HepG2 (cell line): Measurements from ENCODE around the gene JAKMIP2. TPM values are rescaled to one million over a fixed set of nuclear protein-coding genes. Genes with fewer than 3 reads are reported as not detected.
A peak's percentile ranks its signal among the peaks of the same experiment; 100 is the strongest.

Experiments
- CEBPB ChIP-seq: IDR thresholded peaks from 2 replicates; pipeline ENCODE4 v1.6.1; 2011; ENCODE audit warnings: low read depth, low read length, improper control_type of control experiment, borderline replicate concordance
- FOSL2 ChIP-seq: sonication (generic); formaldehyde crosslinking; IDR thresholded peaks from 2 replicates; pipeline ENCODE4 v1.4.0; 2020; ENCODE audit warnings: missing genetic modification reagents
- GABPB1 ChIP-seq: IDR thresholded peaks from 2 replicates; pipeline ENCODE4 v1.6.1; 2016; ENCODE audit warnings: mild to moderate bottlenecking, missing genetic modification reagents, moderate library complexity, missing compliant biosample characterization
- HOXA3 ChIP-seq: sonication (generic); formaldehyde crosslinking; IDR thresholded peaks from 2 replicates; pipeline ENCODE4 v1.5.0; 2020; ENCODE audit warnings: missing genetic modification reagents
- NFE2 ChIP-seq: sonication (generic); formaldehyde crosslinking; IDR thresholded peaks from 2 replicates; pipeline ENCODE4 v1.4.0; 2020; ENCODE audit warnings: missing genetic modification reagents
- NR2F6 ChIP-seq, 2 experiments: IDR thresholded peaks; 2 replicates each; pipeline ENCODE4 v1.6.1; 2016; ENCODE audit warnings: antibody characterized with exemption in 1 of 2, mild to moderate bottlenecking in 1 of 2
- PHF21A ChIP-seq: sonication (generic); formaldehyde crosslinking; IDR thresholded peaks from 2 replicates; pipeline ENCODE4 v1.5.0; 2020; ENCODE audit warnings: mild to moderate bottlenecking, missing genetic modification reagents
- POLR2AphosphoS5 ChIP-seq: IDR thresholded peaks from 2 replicates; pipeline ENCODE4 v1.6.1; 2012; ENCODE audit warnings: low read depth, low read length
- SYNCRIP ChIP-seq: fragments of 200-400 bp; formaldehyde crosslinking; IDR thresholded peaks from 2 replicates; pipeline ENCODE4 v1.6.1; 2018; ENCODE audit warnings: mild to moderate bottlenecking, low read depth, low read length; ENCODE audit not compliant: insufficient read depth
- ZFX ChIP-seq: sonication (generic); formaldehyde crosslinking; IDR thresholded peaks from 2 replicates; pipeline ENCODE4 v1.4.0; 2020; ENCODE audit warnings: mild to moderate bottlenecking, low read depth, missing genetic modification reagents, moderate library complexity
- ZNF367 ChIP-seq: sonication (generic); formaldehyde crosslinking; IDR thresholded peaks from 2 replicates; pipeline ENCODE4 v1.4.0; 2020; ENCODE audit warnings: missing genetic modification reagents, borderline replicate concordance
- ZSCAN30 ChIP-seq: sonication (generic); formaldehyde crosslinking; IDR thresholded peaks from 2 replicates; pipeline ENCODE4 v1.5.0; 2020; ENCODE audit warnings: mild to moderate bottlenecking, missing genetic modification reagents
- polyA plus RNA-seq, 8 experiments: library from polyadenylated mRNA; depleted of rRNA in 3 of 8; stranded (reverse) in 7 of 8; unstranded in 1 of 8; fragments of >200 nt; fragmentation: Illumina TruSeq in 4 of 8; extraction: Trizol in 4 of 8; gene quantifications; 2 replicates each; pipeline versions ENCODE4 v1.2.1 to v1.2.3, GENCODE V29; 2011 to 2016; ENCODE audit warnings: low read depth in 4 of 8, missing spikeins in 1 of 8, mixed read lengths in 1 of 8; ENCODE audit not compliant: insufficient read depth in 1 of 8
- total RNA-seq, 5 experiments: library from RNA; depleted of rRNA; stranded (reverse); fragments of >200 nt; fragmentation: Illumina TruSeq; extraction: Trizol; gene quantifications; 2 replicates each; pipeline ENCODE4 v1.2.3, GENCODE V29; 2016; ENCODE audit warnings: low read depth in 1 of 5
- TF ChIP-seq, protein P1 (sequence below): sonication (generic); formaldehyde crosslinking; IDR thresholded peaks from 2 replicates; pipeline ENCODE4 v1.4.0; 2020; ENCODE audit warnings: missing genetic modification reagents, mild to moderate bottlenecking, borderline replicate concordance
- TF ChIP-seq, protein P2 (sequence below): sonication (generic); formaldehyde crosslinking; IDR thresholded peaks from 2 replicates; pipeline ENCODE4 v1.4.0; 2020; ENCODE audit warnings: low read depth, missing genetic modification reagents
- TF ChIP-seq, protein P3 (sequence below): fragments of 450-650 bp; IDR thresholded peaks from 2 replicates; pipeline ENCODE4 v1.6.1; 2017
- TF ChIP-seq, protein P4 (sequence below): sonication (generic); formaldehyde crosslinking; IDR thresholded peaks from 2 replicates; pipeline ENCODE4 v1.8.0; 2022; ENCODE audit warnings: mild to moderate bottlenecking, missing genetic modification reagents, borderline replicate concordance

The JAKMIP2 gene
- total and polyA plus RNA-seq, 2 of the 13 experiments (the other 11 are each of a cell fraction or from before 2014, with no cell fraction given): 0.04 to 2.1 TPM

DNA sequence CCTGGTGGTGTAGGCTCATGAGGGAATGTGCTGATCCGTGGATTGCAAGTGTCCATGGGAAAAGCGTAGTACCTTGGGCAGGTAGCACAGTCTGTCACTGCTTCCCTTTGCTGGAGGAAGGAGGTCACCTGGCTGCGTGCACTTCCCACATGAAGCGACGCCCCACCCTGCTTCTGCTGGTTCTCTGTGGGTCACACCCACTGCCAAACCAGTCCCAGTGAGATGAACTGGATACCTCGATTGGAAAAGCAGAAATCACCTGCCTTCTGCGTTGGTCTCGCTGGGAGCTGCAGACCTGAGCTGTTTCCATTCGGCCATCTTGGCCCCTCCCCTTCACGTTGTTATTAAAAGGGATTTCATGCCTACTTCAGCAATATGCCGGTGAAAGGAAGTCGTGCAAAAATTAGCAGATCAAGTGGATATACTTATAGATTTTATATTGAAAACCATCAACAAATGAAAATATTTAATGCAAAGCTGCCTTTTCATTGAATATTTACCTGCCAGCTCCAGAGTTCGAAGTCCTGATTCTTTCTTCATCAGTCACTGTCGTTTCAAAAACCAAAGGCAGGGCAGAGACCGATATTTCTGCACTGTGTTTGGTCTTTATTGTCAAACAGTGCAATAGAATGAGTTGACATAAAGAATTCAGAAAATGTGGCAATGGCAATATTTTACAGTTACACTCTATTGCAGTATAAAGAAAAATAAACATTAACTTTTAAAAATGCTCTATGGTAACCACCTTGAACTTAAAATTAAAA is 123.2 kb downstream of the JAKMIP2 start (continued):
- TF ChIP-seq, protein P1, sequence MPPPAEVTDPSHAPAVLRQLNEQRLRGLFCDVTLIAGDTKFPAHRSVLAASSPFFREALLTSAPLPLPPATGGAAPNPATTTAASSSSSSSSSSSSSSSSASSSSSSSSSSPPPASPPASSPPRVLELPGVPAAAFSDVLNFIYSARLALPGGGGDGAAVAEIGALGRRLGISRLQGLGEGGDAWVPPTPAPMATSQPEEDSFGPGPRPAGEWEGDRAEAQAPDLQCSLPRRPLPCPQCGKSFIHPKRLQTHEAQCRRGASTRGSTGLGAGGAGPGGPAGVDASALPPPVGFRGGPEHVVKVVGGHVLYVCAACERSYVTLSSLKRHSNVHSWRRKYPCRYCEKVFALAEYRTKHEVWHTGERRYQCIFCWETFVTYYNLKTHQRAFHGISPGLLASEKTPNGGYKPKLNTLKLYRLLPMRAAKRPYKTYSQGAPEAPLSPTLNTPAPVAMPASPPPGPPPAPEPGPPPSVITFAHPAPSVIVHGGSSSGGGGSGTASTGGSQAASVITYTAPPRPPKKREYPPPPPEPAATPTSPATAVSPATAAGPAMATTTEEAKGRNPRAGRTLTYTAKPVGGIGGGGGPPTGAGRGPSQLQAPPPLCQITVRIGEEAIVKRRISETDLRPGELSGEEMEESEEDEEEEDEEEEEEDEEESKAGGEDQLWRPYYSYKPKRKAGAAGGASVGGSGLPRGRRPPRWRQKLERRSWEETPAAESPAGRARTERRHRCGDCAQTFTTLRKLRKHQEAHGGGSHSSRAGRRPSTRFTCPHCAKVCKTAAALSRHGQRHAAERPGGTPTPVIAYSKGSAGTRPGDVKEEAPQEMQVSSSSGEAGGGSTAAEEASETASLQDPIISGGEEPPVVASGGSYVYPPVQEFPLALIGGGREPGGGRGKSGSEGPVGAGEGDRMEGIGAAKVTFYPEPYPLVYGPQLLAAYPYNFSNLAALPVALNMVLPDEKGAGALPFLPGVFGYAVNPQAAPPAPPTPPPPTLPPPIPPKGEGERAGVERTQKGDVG (CRISPR knock-in tag): no peak
- TF ChIP-seq FOSL2 (CRISPR knock-in tag) (peak; percentile 62), ZSCAN30 (CRISPR knock-in tag) (no peak), CEBPB (peak; percentile 81), SYNCRIP (no peak), GABPB1 (no peak), NR2F6 (IDR thresholded peaks at IDR 0.05) (no peak; the same call in 1 of the 2 replicates), NR2F6 (CRISPR knock-in tag; IDR thresholded peaks at IDR 0.05) (no peak), PHF21A (CRISPR knock-in tag) (0 out of 2 replicates have a peak, but pooled peaks have one; percentile 22), HOXA3 (no peak), ZFX (CRISPR knock-in tag) (no peak), POLR2AphosphoS5 (no peak), ZNF367 (CRISPR knock-in tag) (no peak), NFE2 (CRISPR knock-in tag) (no peak)
- TF ChIP-seq, protein P2, sequence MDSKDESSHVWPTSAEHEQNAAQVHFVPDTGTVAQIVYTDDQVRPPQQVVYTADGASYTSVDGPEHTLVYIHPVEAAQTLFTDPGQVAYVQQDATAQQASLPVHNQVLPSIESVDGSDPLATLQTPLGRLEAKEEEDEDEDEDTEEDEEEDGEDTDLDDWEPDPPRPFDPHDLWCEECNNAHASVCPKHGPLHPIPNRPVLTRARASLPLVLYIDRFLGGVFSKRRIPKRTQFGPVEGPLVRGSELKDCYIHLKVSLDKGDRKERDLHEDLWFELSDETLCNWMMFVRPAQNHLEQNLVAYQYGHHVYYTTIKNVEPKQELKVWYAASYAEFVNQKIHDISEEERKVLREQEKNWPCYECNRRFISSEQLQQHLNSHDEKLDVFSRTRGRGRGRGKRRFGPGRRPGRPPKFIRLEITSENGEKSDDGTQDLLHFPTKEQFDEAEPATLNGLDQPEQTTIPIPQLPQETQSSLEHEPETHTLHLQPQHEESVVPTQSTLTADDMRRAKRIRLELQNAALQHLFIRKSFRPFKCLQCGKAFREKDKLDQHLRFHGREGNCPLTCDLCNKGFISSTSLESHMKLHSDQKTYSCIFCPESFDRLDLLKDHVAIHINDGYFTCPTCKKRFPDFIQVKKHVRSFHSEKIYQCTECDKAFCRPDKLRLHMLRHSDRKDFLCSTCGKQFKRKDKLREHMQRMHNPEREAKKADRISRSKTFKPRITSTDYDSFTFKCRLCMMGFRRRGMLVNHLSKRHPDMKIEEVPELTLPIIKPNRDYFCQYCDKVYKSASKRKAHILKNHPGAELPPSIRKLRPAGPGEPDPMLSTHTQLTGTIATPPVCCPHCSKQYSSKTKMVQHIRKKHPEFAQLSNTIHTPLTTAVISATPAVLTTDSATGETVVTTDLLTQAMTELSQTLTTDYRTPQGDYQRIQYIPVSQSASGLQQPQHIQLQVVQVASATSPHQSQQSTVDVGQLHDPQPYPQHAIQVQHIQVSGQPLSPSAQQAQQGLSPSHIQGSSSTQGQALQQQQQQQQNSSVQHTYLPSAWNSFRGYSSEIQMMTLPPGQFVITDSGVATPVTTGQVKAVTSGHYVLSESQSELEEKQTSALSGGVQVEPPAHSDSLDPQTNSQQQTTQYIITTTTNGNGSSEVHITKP (CRISPR knock-in tag): no peak
- TF ChIP-seq, protein P3, sequence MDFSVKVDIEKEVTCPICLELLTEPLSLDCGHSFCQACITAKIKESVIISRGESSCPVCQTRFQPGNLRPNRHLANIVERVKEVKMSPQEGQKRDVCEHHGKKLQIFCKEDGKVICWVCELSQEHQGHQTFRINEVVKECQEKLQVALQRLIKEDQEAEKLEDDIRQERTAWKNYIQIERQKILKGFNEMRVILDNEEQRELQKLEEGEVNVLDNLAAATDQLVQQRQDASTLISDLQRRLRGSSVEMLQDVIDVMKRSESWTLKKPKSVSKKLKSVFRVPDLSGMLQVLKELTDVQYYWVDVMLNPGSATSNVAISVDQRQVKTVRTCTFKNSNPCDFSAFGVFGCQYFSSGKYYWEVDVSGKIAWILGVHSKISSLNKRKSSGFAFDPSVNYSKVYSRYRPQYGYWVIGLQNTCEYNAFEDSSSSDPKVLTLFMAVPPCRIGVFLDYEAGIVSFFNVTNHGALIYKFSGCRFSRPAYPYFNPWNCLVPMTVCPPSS: no peak
- TF ChIP-seq, protein P4, sequence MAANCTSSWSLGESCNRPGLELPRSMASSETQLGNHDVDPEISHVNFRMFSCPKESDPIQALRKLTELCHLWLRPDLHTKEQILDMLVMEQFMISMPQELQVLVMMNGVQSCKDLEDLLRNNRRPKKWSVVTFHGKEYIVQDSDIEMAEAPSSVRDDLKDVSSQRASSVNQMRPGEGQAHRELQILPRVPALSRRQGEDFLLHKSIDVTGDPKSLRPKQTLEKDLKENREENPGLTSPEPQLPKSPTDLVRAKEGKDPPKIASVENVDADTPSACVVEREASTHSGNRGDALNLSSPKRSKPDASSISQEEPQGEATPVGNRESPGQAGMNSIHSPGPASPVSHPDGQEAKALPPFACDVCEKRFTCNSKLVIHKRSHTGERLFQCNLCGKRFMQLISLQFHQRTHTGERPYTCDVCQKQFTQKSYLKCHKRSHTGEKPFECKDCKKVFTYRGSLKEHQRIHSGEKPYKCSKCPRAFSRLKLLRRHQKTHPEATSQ (CRISPR knock-in tag): no peak
